K562 (cell line): Measurements from ENCODE around the gene TRIM3. TPM values are rescaled to one million over a fixed set of nuclear protein-coding genes. Genes with fewer than 3 reads are reported as not detected.
A peak's percentile ranks its signal among the peaks of the same experiment; 100 is the strongest.

Experiments used
- ATAC-seq: fragments of 200-7000 bp; cut with Tn5 transposase; 3 replicates; pipeline ENCODE4 v1.9.1; 2020; ENCODE audit warnings: moderate library complexity
- BruUV-seq: library from RNA; stranded (reverse); fragments of 400-500 nt; replicated peaks from 2 replicates; lab custom pipeline; 2021; lab: Mats Ljungman, UMichigan
- CTCF ChIA-PET: fragments of 300-600 bp; formaldehyde crosslinking; extraction: SDS; loops from one replicate; lab custom pipeline; 2021; ENCODE audit warnings: low intra/inter-chr PET ratio; lab: Yijun Ruan, JAX
- POLR2A ChIA-PET: fragments of 300-600, 350-650 bp; sonication (Branson Sonifier 250); formaldehyde crosslinking; extraction: SDS; loops from one replicate; lab custom pipeline; 2021; ENCODE audit warnings: antibody characterized with exemption, inconsistent platforms; lab: Yijun Ruan, JAX
- DNase-seq, 4 experiments: peaks; one replicate each; pipeline versions ENCODE4 v3.0.0 to v3.0.0-alpha.2; 2011 to 2018; ENCODE audit warnings: low spot score in 3 of 4, mixed read lengths in 3 of 4; ENCODE audit errors: extremely low read depth in 1 of 4
- FAIRE-seq: peaks from 2 replicates; lab custom pipeline; 2011; peaks lifted over from hg19 to GRCh38; lab: Jason Lieb, UNC
- H2AFZ ChIP-seq: 2 replicates; pipeline ENCODE4 v1.6.0; 2011; ENCODE audit warnings: low read depth, low read length, control low read depth, inconsistent platforms
- H3K27ac ChIP-seq: fragments of 200-600 bp; 3 replicates; pipeline ENCODE4 v1.8.0; 2011; ENCODE audit warnings: low read depth, mild to moderate bottlenecking, control low read depth, inconsistent platforms, low read length, moderate library complexity, mixed read lengths; ENCODE audit errors: extremely low read depth
- H3K27me3 ChIP-seq, 2 experiments: fragments of 300-600 bp in 1 of 2; 2 replicates in 1 of 2; 3 replicates in 1 of 2; pipeline versions ENCODE4 v1.6.0 to v1.8.0; 2011; ENCODE audit warnings: inconsistent platforms in 2 of 2, low read length in 2 of 2, mild to moderate bottlenecking in 1 of 2, mixed read lengths in 1 of 2, moderate library complexity in 1 of 2; ENCODE audit not compliant: control insufficient read depth in 2 of 2, insufficient read depth in 2 of 2
- H3K36me3 ChIP-seq: fragments of 300-600 bp; 3 replicates; pipeline ENCODE4 v1.8.0; 2011; ENCODE audit warnings: mild to moderate bottlenecking, low read length, inconsistent platforms; ENCODE audit not compliant: control insufficient read depth, insufficient read depth
- H3K4me1 ChIP-seq, 2 experiments: fragments of 200-600 bp in 1 of 2; replicated peaks in 1 of 2; 2 replicates in 1 of 2; 3 replicates in 1 of 2; pipeline versions ENCODE4 v1.5.1 to v1.8.0; 2011; ENCODE audit warnings: inconsistent platforms in 2 of 2, low read length in 2 of 2, mild to moderate bottlenecking in 1 of 2, mixed read lengths in 1 of 2, moderate library complexity in 1 of 2; ENCODE audit not compliant: control insufficient read depth in 2 of 2, insufficient read depth in 2 of 2
- H3K4me2 ChIP-seq: 2 replicates; pipeline ENCODE4 v1.6.1; 2011; ENCODE audit warnings: low read length, control low read depth, inconsistent platforms, mixed read lengths; ENCODE audit not compliant: insufficient read depth
- H3K4me3 ChIP-seq: fragments of 200-600 bp; sonication (generic), shearing (Covaris generic); 2 replicates; pipeline ENCODE4 v1.5.1; 2016; ENCODE audit warnings: control low read depth, inconsistent platforms
- H3K79me2 ChIP-seq: fragments of 200-600 bp; 3 replicates; pipeline ENCODE4 v1.8.0; 2011; ENCODE audit warnings: low read length, inconsistent platforms; ENCODE audit not compliant: control insufficient read depth, insufficient read depth
- H3K9ac ChIP-seq, 2 experiments: 2 replicates each; pipeline versions ENCODE4 v1.6.0 to v1.6.1; 2011; ENCODE audit warnings: low read depth in 2 of 2, low read length in 2 of 2, control low read depth in 1 of 2, inconsistent platforms in 1 of 2, mild to moderate bottlenecking in 1 of 2, mixed read lengths in 1 of 2; ENCODE audit not compliant: insufficient read depth in 1 of 2
- H3K9me1 ChIP-seq: one replicate; pipeline ENCODE4 v1.6.0; 2011; ENCODE audit warnings: inconsistent platforms, mild to moderate bottlenecking, low read length, moderate library complexity; ENCODE audit not compliant: control insufficient read depth, insufficient read depth
- H3K9me3 ChIP-seq: replicated peaks from 2 replicates; pipeline ENCODE4 v1.5.1; 2011; ENCODE audit warnings: low read depth, low read length, inconsistent platforms; ENCODE audit not compliant: control insufficient read depth, insufficient read depth
- H4K20me1 ChIP-seq: replicated peaks from 2 replicates; pipeline ENCODE4 v1.6.1; 2011; ENCODE audit warnings: low read length, inconsistent platforms, mixed read lengths; ENCODE audit not compliant: control insufficient read depth, insufficient read depth
- BCL6 ChIP-seq: fragments of 250-450 bp; sonication (Bioruptor Pico); IDR thresholded peaks from 2 replicates; pipeline ENCODE4 v1.4.0; 2020
- CHD2 ChIP-seq: IDR thresholded peaks from 2 replicates; pipeline ENCODE4 v1.6.1; 2011; ENCODE audit warnings: low read depth, low read length
- CXXC5 ChIP-seq: fragments of 250-450 bp; sonication (Bioruptor Pico); IDR thresholded peaks from 2 replicates; pipeline ENCODE4 v1.8.0; 2022; ENCODE audit warnings: inconsistent platforms, mild to moderate bottlenecking, moderate library complexity
- DMBX1 ChIP-seq: fragments of 250-450 bp; sonication (Bioruptor Pico); IDR thresholded peaks from 2 replicates; pipeline ENCODE4 v1.8.0; 2022; ENCODE audit warnings: inconsistent platforms, mild to moderate bottlenecking, moderate library complexity, borderline replicate concordance
- ESRRB ChIP-seq: fragments of 250-450 bp; sonication (Bioruptor Pico); IDR thresholded peaks from 2 replicates; pipeline ENCODE4 v1.5.0; 2020; ENCODE audit warnings: mild to moderate bottlenecking, moderate library complexity, borderline replicate concordance
- HMG20B ChIP-seq: fragments of 250-450 bp; sonication (Bioruptor Pico); IDR thresholded peaks from 2 replicates; pipeline ENCODE4 v1.5.0; 2021; ENCODE audit warnings: mild to moderate bottlenecking
- LARP7 ChIP-seq: fragments of 450-650 bp; IDR thresholded peaks from 2 replicates; pipeline ENCODE4 v1.6.1; 2016
- MEIS2 ChIP-seq: fragments of 450-650 bp; IDR thresholded peaks from 2 replicates; pipeline ENCODE4 v1.6.1; 2014; ENCODE audit warnings: mild to moderate bottlenecking; ENCODE audit not compliant: partially characterized antibody
- MIER1 ChIP-seq: fragments of 450-650 bp; IDR thresholded peaks from 2 replicates; pipeline ENCODE4 v1.6.1; 2016; ENCODE audit warnings: antibody characterized with exemption, mild to moderate bottlenecking, low read depth
- NFATC3 ChIP-seq: fragments of 450-650 bp; IDR thresholded peaks from 2 replicates; pipeline ENCODE4 v1.6.1; 2017; ENCODE audit warnings: mild to moderate bottlenecking
- NONO ChIP-seq, 2 experiments: fragments of 200-400 bp in 1 of 2; fragments of 450-650 bp in 1 of 2; formaldehyde crosslinking in 1 of 2; IDR thresholded peaks; 2 replicates each; pipeline ENCODE4 v1.6.1; 2017; ENCODE audit warnings: low read depth in 2 of 2, mild to moderate bottlenecking in 2 of 2, moderate library complexity in 2 of 2, low read length in 1 of 2
- SMAD4 ChIP-seq: fragments of 250-450 bp; sonication (Bioruptor Pico); conservative IDR thresholded peaks from 2 replicates; pipeline ENCODE4 v1.8.0; 2021; ENCODE audit warnings: inconsistent platforms, mild to moderate bottlenecking, moderate library complexity
- SMARCA4 ChIP-seq: fragments of 450-650 bp; IDR thresholded peaks from 2 replicates; pipeline ENCODE4 v1.6.1; 2016
- TBL1XR1 ChIP-seq, 2 experiments: IDR thresholded peaks; 2 replicates each; pipeline ENCODE4 v1.6.1; 2012; ENCODE audit warnings: improper control_type of control experiment in 2 of 2, low read length in 2 of 2, mild to moderate bottlenecking in 1 of 2
- TOE1 ChIP-seq, 2 experiments: fragments of 450-650 bp in 1 of 2; sonication (generic) in 1 of 2; formaldehyde crosslinking in 1 of 2; IDR thresholded peaks; 2 replicates each; pipeline versions ENCODE4 v1.7.1 to v1.8.0; 2016 to 2022; ENCODE audit warnings: borderline replicate concordance in 2 of 2, mild to moderate bottlenecking in 2 of 2, antibody characterized with exemption in 1 of 2, inconsistent platforms in 1 of 2, low read depth in 1 of 2, missing genetic modification reagents in 1 of 2, moderate library complexity in 1 of 2
- U2AF2 ChIP-seq: fragments of 200-400 bp; formaldehyde crosslinking; optimal IDR thresholded peaks from 2 replicates; pipeline ENCODE3; 2017; ENCODE audit warnings: low read depth, mild to moderate bottlenecking, low read length
- ZFPM2 ChIP-seq: fragments of 250-450 bp; sonication (Bioruptor Pico); IDR thresholded peaks from 2 replicates; pipeline ENCODE4 v1.5.1; 2022; ENCODE audit warnings: mild to moderate bottlenecking
- ZNF175 ChIP-seq: fragments of 200-800 bp; sonication (Bioruptor generic); IDR thresholded peaks from 2 replicates; pipeline ENCODE4 v1.6.1; 2016; ENCODE audit warnings: low read depth, mild to moderate bottlenecking, missing genetic modification characterization, missing compliant biosample characterization
- WGBS: fragments of 100-300 bp; shearing (Covaris generic); methylation state at CpG from one replicate; pipeline ENCODE4 v1.1.6; 2016; ENCODE audit warnings: low coverage, mixed read lengths; ENCODE audit not compliant: insufficient coverage; ENCODE audit errors: missing lambda C conversion rate; 5-methylcytosine and 5-hydroxymethylcytosine counted together
- in situ Hi-C: fragments of 300-500 bp; cut with MboI; formaldehyde crosslinking; loops from 4 replicates; pipeline ENCODE4 v1.15.0; 2018; ENCODE audit warnings: inconsistent platforms, mixed read lengths
- intact Hi-C: fragments of 100-400 bp; cut with micrococcal nuclease; formaldehyde crosslinking; loops from 2 replicates; pipeline ENCODE4 v1.14.2; 2022
- polyA plus RNA-seq, 8 experiments: library from polyadenylated mRNA; depleted of rRNA in 4 of 8; stranded (reverse) in 5 of 8; unstranded in 3 of 8; fragments of >200 nt; fragmentation: Nextera tagmentation in 2 of 8; fragmentation: Illumina TruSeq in 1 of 8; extraction: Ambion mirVana in 2 of 8; extraction: Trizol in 1 of 8; gene quantifications; 2 replicates each; pipeline versions ENCODE4 v1.2.1 to v1.2.3, GENCODE V29; 2011 to 2014; ENCODE audit warnings: inconsistent platforms in 1 of 8, missing spikeins in 1 of 8
- total RNA-seq, 7 experiments: library from RNA; depleted of rRNA in 6 of 7; stranded (reverse); fragments of >200 nt in 6 of 7; fragmentation: Illumina TruSeq in 2 of 7; extraction: Trizol in 2 of 7; gene quantifications; 2 replicates each; pipeline versions ENCODE4 v1.2.1 to v1.2.3, GENCODE V29; 2011 to 2021; ENCODE audit warnings: low replicate concordance in 1 of 7
- TF ChIP-seq, protein P1 (sequence below): fragments of 450-650 bp; IDR thresholded peaks from 2 replicates; pipeline ENCODE4 v1.6.1; 2017; ENCODE audit warnings: antibody characterized with exemption
- TF ChIP-seq, protein P2 (sequence below): fragments of 250-450 bp; sonication (Bioruptor Pico); IDR thresholded peaks from 2 replicates; pipeline ENCODE4 v1.6.1; 2021; ENCODE audit warnings: mild to moderate bottlenecking

TRIM3 gene
- total and polyA plus RNA-seq, 9 of the 15 experiments (the other 6 are each of a cell fraction or from before 2014, with no cell fraction given) = 0.45 to 9.2 (median 4.7) TPM

DNA sequence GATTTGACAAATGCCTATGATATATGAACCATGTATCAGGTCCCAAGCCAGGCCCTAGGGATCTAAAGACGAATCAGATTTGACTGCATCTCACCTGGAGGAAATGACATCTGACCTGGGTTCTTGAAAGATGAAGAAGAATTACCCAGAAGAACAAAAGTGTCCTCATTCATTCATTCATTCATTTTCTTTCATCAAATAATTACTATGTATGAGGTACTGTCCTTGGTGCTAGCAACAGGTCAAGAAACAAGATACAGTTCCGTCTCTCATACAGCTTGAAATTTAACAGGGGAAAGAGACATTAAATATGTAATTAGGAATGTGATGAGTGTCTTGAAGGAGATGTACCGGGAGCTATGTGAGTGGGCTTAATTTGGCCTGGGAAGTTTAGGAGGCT, 53.1 kb downstream of the TRIM3 start (continued):
- TF ChIP-seq MIER1 = peak; percentile 77
- TF ChIP-seq, all 486 proteins: peak for 4

DNA sequence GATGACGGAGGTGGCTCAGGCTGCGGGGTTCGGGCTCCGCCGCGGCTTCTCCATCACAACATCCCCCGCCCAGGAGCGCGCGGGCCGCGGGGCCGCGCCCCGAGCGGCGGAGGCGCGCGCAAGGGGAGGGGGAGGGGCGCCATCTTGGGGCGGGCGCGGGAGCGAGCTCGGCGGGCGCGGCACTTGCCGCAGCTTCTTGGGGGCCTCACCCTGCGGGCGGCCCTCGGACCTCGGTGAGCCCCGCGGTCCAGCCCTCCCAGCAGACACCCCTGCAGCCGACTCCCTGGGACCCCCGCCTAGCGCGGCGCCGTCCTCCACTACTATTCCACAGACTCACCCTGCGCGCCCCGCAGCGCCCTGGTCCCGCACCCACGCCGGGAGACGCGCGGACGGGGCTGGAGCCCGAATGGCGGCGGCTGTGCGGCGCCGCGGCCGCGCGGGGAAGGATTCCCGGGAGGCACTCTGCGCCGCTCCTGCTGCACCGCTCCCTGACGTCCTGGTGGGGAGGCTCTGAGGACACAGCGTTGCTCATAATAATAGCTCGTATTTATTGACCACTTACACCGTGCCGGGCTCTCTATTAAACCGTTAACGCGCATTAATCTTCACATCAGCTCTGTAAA, 54.6 kb downstream of the TRIM3 start, which contains the start of gene APBB1:
Gene APBB1 (minus strand): TSS at position 86 of the 623 bp plus-strand sequence. CDS start 7,747 bp downstream, outside the sequence.
- peak within 1 kb of the TSS; percentile 89 for H2AFZ ChIP-seq
- H4K20me1 ChIP-seq = 0 out of 2 replicates have a peak, but pooled peaks cover 3% of the 10 kb centered on the region
- H3K9me3 ChIP-seq = no peaks in the 10 kb centered on the region; the same call in 1 of the 2 replicates
- no peaks in the 10 kb centered on the region for H3K79me2 ChIP-seq
- peaks cover 4 to 12% of the 10 kb centered on the region in 2 experiments; a peak in 4 of 5 replicates for H3K4me1 ChIP-seq
- WGBS = 2% methylated on average over 46 of the region's 75 CpGs
- H3K4me3 ChIP-seq = peak within 1 kb of the TSS; percentile 85
- H3K4me2 ChIP-seq = peak within 1 kb of the TSS; percentile 73
- intact Hi-C loops (no loop called here), in situ Hi-C loops (no loop called here)
- no peak within 1 kb of the TSS for H3K27ac ChIP-seq
- FAIRE-seq (no peak), DNase-seq (peak; percentile 76 to 92 (median 86)), ATAC-seq (peak; percentile 90)
- peaks cover 38 to 54% of the 10 kb centered on the region in 2 experiments for H3K27me3 ChIP-seq
- CTCF ChIA-PET = no interaction called here
- BruUV-seq = no TSS peak
- no peaks in the 10 kb centered on the region for H3K9me1 ChIP-seq
- POLR2A ChIA-PET = interaction anchor here (0.5 to 2.4 kb wide), 8 partner anchors 9 to 191 kb away, joined by 3 to 11 read pairs (median 4); partner anchors contain the start of gene TRIM3
- no peaks in the 10 kb centered on the region for H3K36me3 ChIP-seq
- H3K9ac ChIP-seq = peak within 1 kb of the TSS; percentile 65 to 93
- TF ChIP-seq CXXC5 (CRISPR knock-in tag) (peak; percentile 81), SMARCA4 (no peak), SMAD4 (CRISPR knock-in tag) (peak; percentile 81), ZNF175 (CRISPR knock-in tag) (peak; percentile 79; the same call in 1 of the 2 replicates), DMBX1 (CRISPR knock-in tag) (peak; percentile 83; the same call in 1 of the 2 replicates), ESRRB (CRISPR knock-in tag) (no peak), CHD2 (0 out of 2 replicates have a peak, but pooled peaks have one; percentile 4), NONO (IDR thresholded peaks at IDR 0.05; ENCODE audit: low read depth in 2 of 2, low read length in 1 of 2) (peak in 1 of 2 experiments; percentile 32; a peak in 1 of 4 replicates), TOE1 (IDR thresholded peaks at IDR 0.05; ENCODE audit: borderline replicate concordance) (no peak), TOE1 (CRISPR knock-in tag; IDR thresholded peaks at IDR 0.05; ENCODE audit: borderline replicate concordance, low read depth) (no peak), TBL1XR1 (IDR thresholded peaks at IDR 0.05; ENCODE audit: low read length in 2 of 2) (no peak), U2AF2 (no peak), LARP7 (no peak), MEIS2 (no peak), NFATC3 (no peak), ZFPM2 (no peak), HMG20B (CRISPR knock-in tag) (no peak), BCL6 (CRISPR knock-in tag) (no peak)
- TF ChIP-seq, protein P1, sequence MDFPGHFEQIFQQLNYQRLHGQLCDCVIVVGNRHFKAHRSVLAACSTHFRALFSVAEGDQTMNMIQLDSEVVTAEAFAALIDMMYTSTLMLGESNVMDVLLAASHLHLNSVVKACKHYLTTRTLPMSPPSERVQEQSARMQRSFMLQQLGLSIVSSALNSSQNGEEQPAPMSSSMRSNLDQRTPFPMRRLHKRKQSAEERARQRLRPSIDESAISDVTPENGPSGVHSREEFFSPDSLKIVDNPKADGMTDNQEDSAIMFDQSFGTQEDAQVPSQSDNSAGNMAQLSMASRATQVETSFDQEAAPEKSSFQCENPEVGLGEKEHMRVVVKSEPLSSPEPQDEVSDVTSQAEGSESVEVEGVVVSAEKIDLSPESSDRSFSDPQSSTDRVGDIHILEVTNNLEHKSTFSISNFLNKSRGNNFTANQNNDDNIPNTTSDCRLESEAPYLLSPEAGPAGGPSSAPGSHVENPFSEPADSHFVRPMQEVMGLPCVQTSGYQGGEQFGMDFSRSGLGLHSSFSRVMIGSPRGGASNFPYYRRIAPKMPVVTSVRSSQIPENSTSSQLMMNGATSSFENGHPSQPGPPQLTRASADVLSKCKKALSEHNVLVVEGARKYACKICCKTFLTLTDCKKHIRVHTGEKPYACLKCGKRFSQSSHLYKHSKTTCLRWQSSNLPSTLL = no peak
- TF ChIP-seq, protein P2, sequence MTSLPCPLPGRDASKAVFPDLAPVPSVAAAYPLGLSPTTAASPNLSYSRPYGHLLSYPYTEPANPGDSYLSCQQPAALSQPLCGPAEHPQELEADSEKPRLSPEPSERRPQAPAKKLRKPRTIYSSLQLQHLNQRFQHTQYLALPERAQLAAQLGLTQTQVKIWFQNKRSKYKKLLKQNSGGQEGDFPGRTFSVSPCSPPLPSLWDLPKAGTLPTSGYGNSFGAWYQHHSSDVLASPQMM = no peak
